Effector memory CD4-positive, alpha-beta T cell (primary cell): ENCODE results near the gene MLLT3.

Source experiments
- DNase-seq, 3 donors: peaks; one replicate each; pipeline ENCODE4 v3.0.0-alpha.2; 2020
- H3K27ac ChIP-seq: 2 replicates; pipeline ENCODE4 v1.7.0; 2013; ENCODE audit warnings: mild to moderate bottlenecking, low read length, moderate library complexity; ENCODE audit not compliant: insufficient read depth, poor library complexity, severe bottlenecking
- H3K27me3 ChIP-seq: replicated peaks from 2 replicates; pipeline ENCODE4 v1.7.0; 2013; ENCODE audit warnings: mild to moderate bottlenecking, low read length; ENCODE audit not compliant: insufficient read depth, control insufficient read depth, poor library complexity, severe bottlenecking
- H3K36me3 ChIP-seq: 2 replicates; pipeline ENCODE4 v1.7.0; 2013; ENCODE audit warnings: mild to moderate bottlenecking, low read length, moderate library complexity; ENCODE audit not compliant: control insufficient read depth, insufficient read depth
- H3K4me1 ChIP-seq: 2 replicates; pipeline ENCODE4 v1.7.0; 2013; ENCODE audit warnings: low read length, mild to moderate bottlenecking; ENCODE audit not compliant: control insufficient read depth, insufficient read depth, poor library complexity, severe bottlenecking
- H3K4me3 ChIP-seq: 2 replicates; pipeline ENCODE4 v1.7.0; 2013; ENCODE audit warnings: low read length, low read depth, mild to moderate bottlenecking; ENCODE audit not compliant: insufficient read depth, poor library complexity, severe bottlenecking
- H3K9me3 ChIP-seq: 2 replicates; pipeline ENCODE4 v1.7.0; 2013; ENCODE audit warnings: mild to moderate bottlenecking, low read length, moderate library complexity; ENCODE audit not compliant: control insufficient read depth

MLLT3 gene

GRCh38 chr9:20418485-20418884 lies 203.8 kb downstream of the MLLT3 start:
- Histone ChIP-seq H3K27ac (no peak overlapping the region), H3K27me3 (no peaks in the 10 kb centered on the region), H3K36me3 (no peaks in the 10 kb centered on the region), H3K9me3 (no peaks in the 10 kb centered on the region), H3K4me1 (no peaks in the 10 kb centered on the region), H3K4me3 (no peak overlapping the region)
- no peak for DNase-seq

- no peaks in the 10 kb centered on the region for H3K27me3 ChIP-seq
- no peak overlapping the region for H3K27ac ChIP-seq
- DNase-seq: no peak
- no peak overlapping the region for H3K4me3 ChIP-seq
- H3K4me1 ChIP-seq: no peaks in the 10 kb centered on the region
- H3K36me3 ChIP-seq: no peaks in the 10 kb centered on the region
- no peaks in the 10 kb centered on the region for H3K9me3 ChIP-seq
Measured at GRCh38 chr9:20417373-20418080, 204.8 kb downstream of the MLLT3 start.

- H3K27ac ChIP-seq: no peak overlapping the region
- no peaks in the 10 kb centered on the region for H3K9me3 ChIP-seq
- H3K36me3 ChIP-seq: no peaks in the 10 kb centered on the region
- H3K4me1 ChIP-seq: no peaks in the 10 kb centered on the region
- H3K27me3 ChIP-seq: no peaks in the 10 kb centered on the region
- DNase-seq: no peak
- H3K4me3 ChIP-seq: no peak overlapping the region
Measured at GRCh38 chr9:20414150-20414549, 208.1 kb downstream of the MLLT3 start.

- no peak overlapping the region for H3K4me3 ChIP-seq
- H3K27me3 ChIP-seq: no peaks in the 10 kb centered on the region
- H3K4me1 ChIP-seq: no peaks in the 10 kb centered on the region
- DNase-seq: no peak
- H3K9me3 ChIP-seq: no peaks in the 10 kb centered on the region
- H3K27ac ChIP-seq: no peak overlapping the region
- H3K36me3 ChIP-seq: no peaks in the 10 kb centered on the region
Measured at GRCh38 chr9:20409321-20410092, 212.8 kb downstream of the MLLT3 start.

- no peaks in the 10 kb centered on the region for H3K27me3 ChIP-seq
- no peaks in the 10 kb centered on the region for H3K9me3 ChIP-seq
- H3K36me3 ChIP-seq: no peaks in the 10 kb centered on the region
- H3K4me1 ChIP-seq: no peaks in the 10 kb centered on the region
- no peak for DNase-seq
- no peak overlapping the region for H3K27ac ChIP-seq
- no peak overlapping the region for H3K4me3 ChIP-seq
Measured at GRCh38 chr9:20408513-20408912, 213.8 kb downstream of the MLLT3 start.

- no peak for DNase-seq
- H3K4me1 ChIP-seq: no peaks in the 10 kb centered on the region
Measured at GRCh38 chr9:20407013-20407412, 215.3 kb downstream of the MLLT3 start.

GRCh38 chr9:20406344-20406743 lies 216.0 kb downstream of the MLLT3 start:
- Histone ChIP-seq H3K4me1 (no peaks in the 10 kb centered on the region), H3K27ac (no peak overlapping the region), H3K36me3 (no peaks in the 10 kb centered on the region), H3K9me3 (no peaks in the 10 kb centered on the region), H3K27me3 (no peaks in the 10 kb centered on the region), H3K4me3 (no peak overlapping the region)
- no peak for DNase-seq

More at GRCh38 chr9:20407013-20407412, 215.3 kb downstream of the MLLT3 start:
- H3K36me3 ChIP-seq: no peaks in the 10 kb centered on the region
- no peak overlapping the region for H3K4me3 ChIP-seq
- H3K9me3 ChIP-seq: no peaks in the 10 kb centered on the region
- H3K27ac ChIP-seq: no peak overlapping the region
- no peaks in the 10 kb centered on the region for H3K27me3 ChIP-seq

GRCh38 chr9:20405616-20406015 lies 216.7 kb downstream of the MLLT3 start:
- H3K4me3 ChIP-seq: no peak overlapping the region
- H3K36me3 ChIP-seq: no peaks in the 10 kb centered on the region
- H3K27ac ChIP-seq: no peak overlapping the region
- no peak for DNase-seq
- H3K9me3 ChIP-seq: no peaks in the 10 kb centered on the region
- H3K4me1 ChIP-seq: no peaks in the 10 kb centered on the region
- H3K27me3 ChIP-seq: no peaks in the 10 kb centered on the region

GRCh38 chr9:20405078-20405477 lies 217.2 kb downstream of the MLLT3 start:
- H3K4me3 ChIP-seq: no peak overlapping the region
- H3K27ac ChIP-seq: no peak overlapping the region
- no peaks in the 10 kb centered on the region for H3K36me3 ChIP-seq
- no peaks in the 10 kb centered on the region for H3K9me3 ChIP-seq
- no peaks in the 10 kb centered on the region for H3K4me1 ChIP-seq
- no peaks in the 10 kb centered on the region for H3K27me3 ChIP-seq
- no peak for DNase-seq

- Histone ChIP-seq H3K36me3 (no peaks in the 10 kb centered on the region), H3K27ac (no peak overlapping the region), H3K9me3 (no peaks in the 10 kb centered on the region), H3K4me1 (no peaks in the 10 kb centered on the region), H3K27me3 (no peaks in the 10 kb centered on the region), H3K4me3 (no peak overlapping the region)
- DNase-seq: no peak
Measured at GRCh38 chr9:20404192-20404813, 218.0 kb downstream of the MLLT3 start.
